ENCODE results near the gene SLC35E3.

Gene SLC35E3

GRCh38 chr12:68771223-68771925, 25.4 kb downstream of the SLC35E3 start:
- DNase-seq (ENCODE audit: low read depth in 2 of 2): no peak

GRCh38 chr12:68772714-68773113, 26.7 kb downstream of the SLC35E3 start:
- no peak for DNase-seq (ENCODE audit: low read depth in 2 of 2)

- no peak for DNase-seq (ENCODE audit: low read depth in 2 of 2)
Measured at GRCh38 chr12:68773582-68773981, 27.6 kb downstream of the SLC35E3 start.

- DNase-seq (ENCODE audit: low read depth in 2 of 2): no peak
Measured at GRCh38 chr12:68775121-68775630, 29.2 kb downstream of the SLC35E3 start.

- DNase-seq (ENCODE audit: low read depth in 2 of 2): no peak
Measured at GRCh38 chr12:68776976-68777610, 31.1 kb downstream of the SLC35E3 start.

- no peak for DNase-seq (ENCODE audit: low read depth in 2 of 2)
Measured at GRCh38 chr12:68779280-68779679, 33.3 kb downstream of the SLC35E3 start.

- no peak for DNase-seq (ENCODE audit: low read depth in 2 of 2)
Measured at GRCh38 chr12:68780731-68781130, 34.8 kb downstream of the SLC35E3 start.

GRCh38 chr12:68781728-68782127, 35.8 kb downstream of the SLC35E3 start:
- DNase-seq (ENCODE audit: low read depth in 2 of 2): no peak

- DNase-seq (ENCODE audit: low read depth in 2 of 2): no peak
Measured at GRCh38 chr12:68784015-68784414, 38.0 kb downstream of the SLC35E3 start.

- no peak for DNase-seq (ENCODE audit: low read depth in 2 of 2)
Measured at GRCh38 chr12:68785358-68785757, 39.4 kb downstream of the SLC35E3 start.

- no peak for DNase-seq (ENCODE audit: low read depth in 2 of 2)
Measured at GRCh38 chr12:68785823-68786222, 39.8 kb downstream of the SLC35E3 start.

- DNase-seq (ENCODE audit: low read depth in 2 of 2): no peak
Measured at GRCh38 chr12:68786929-68787328, 41.0 kb downstream of the SLC35E3 start.

GRCh38 chr12:68788554-68789143, 42.7 kb downstream of the SLC35E3 start:
- no peak for DNase-seq (ENCODE audit: low read depth in 2 of 2)

- no peak for DNase-seq (ENCODE audit: low read depth in 2 of 2)
Measured at GRCh38 chr12:68789144-68789878, 43.3 kb downstream of the SLC35E3 start.

- no peak for DNase-seq (ENCODE audit: low read depth in 2 of 2)
Measured at GRCh38 chr12:68790081-68790951, 44.3 kb downstream of the SLC35E3 start.

GRCh38 chr12:68790952-68791234, 44.9 kb downstream of the SLC35E3 start:
- no peak for DNase-seq (ENCODE audit: low read depth in 2 of 2)

GRCh38 chr12:68791897-68792481, 46.0 kb downstream of the SLC35E3 start:
- no peak for DNase-seq (ENCODE audit: low read depth in 2 of 2)

- DNase-seq (ENCODE audit: low read depth in 2 of 2): no peak
Measured at GRCh38 chr12:68792952-68793351, 47.0 kb downstream of the SLC35E3 start.

GRCh38 chr12:68793436-68793835, 47.5 kb downstream of the SLC35E3 start:
- no peak for DNase-seq (ENCODE audit: low read depth in 2 of 2)

GRCh38 chr12:68793975-68794652, 48.1 kb downstream of the SLC35E3 start:
- no peak for DNase-seq (ENCODE audit: low read depth in 2 of 2)

All from stimulated activated CD4-positive, alpha-beta T cell treated with anti-CD3 and anti-CD28 coated beads, Interleukin-1b, Interleukin-23, amount 100 ng/mL, for 1 hour (primary cell).